HPDE6-E6E7 (cell line): ENCODE data around the gene DDOST.
"Not testable (repeated sequence)": the region's sequence is repeated elsewhere in the genome, so short reads cannot be mapped to it uniquely, and the experiment has no call there.

Experiments used
- DNase-seq: peaks from one replicate; pipeline ENCODE4 v3.0.0; 2011; ENCODE audit warnings: missing footprints; ENCODE audit errors: extremely low spot score

DDOST gene

GRCh38 chr1:20691872-20692271, 30.7 kb upstream of the DDOST start:
- DNase-seq, result no peak

GRCh38 chr1:20689645-20690056, 28.5 kb upstream of the DDOST start:
- DNase-seq, result no peak

GRCh38 chr1:20686883-20687725, 25.9 kb upstream of the DDOST start:
- no peak for DNase-seq

GRCh38 chr1:20685741-20686140, 24.6 kb upstream of the DDOST start:
- DNase-seq, result no peak

- DNase-seq, result no peak
These were observed 24.0 kb upstream of the DDOST start for GRCh38 chr1:20685099-20685662.

GRCh38 chr1:20684651-20685050, 23.5 kb upstream of the DDOST start:
- no peak for DNase-seq

- DNase-seq, result no peak
These were observed 23.0 kb upstream of the DDOST start for GRCh38 chr1:20684050-20684620.

- DNase-seq, result no peak
These were observed 22.4 kb upstream of the DDOST start for GRCh38 chr1:20683614-20684013.

GRCh38 chr1:20682571-20683236, 21.5 kb upstream of the DDOST start:
- no peak for DNase-seq

- no peak for DNase-seq
These were observed 20.8 kb upstream of the DDOST start for GRCh38 chr1:20681999-20682398.

- no peak for DNase-seq
These were observed 19.1 kb upstream of the DDOST start for GRCh38 chr1:20680269-20680668.

GRCh38 chr1:20678599-20678998, 17.4 kb upstream of the DDOST start:
- no peak for DNase-seq

- DNase-seq, result not testable (repeated sequence)
These were observed 12.5 kb upstream of the DDOST start for GRCh38 chr1:20673626-20674025.

GRCh38 chr1:20672265-20672632, 11.1 kb upstream of the DDOST start:
- DNase-seq, result no peak

GRCh38 chr1:20670936-20671335, 9.8 kb upstream of the DDOST start:
- no peak for DNase-seq

GRCh38 chr1:20668581-20668980, 7.4 kb upstream of the DDOST start:
- DNase-seq, result no peak

- no peak for DNase-seq
These were observed 5.6 kb upstream of the DDOST start for GRCh38 chr1:20666804-20667203.

GRCh38 chr1:20666146-20666545, 5.0 kb upstream of the DDOST start:
- no peak for DNase-seq

GRCh38 chr1:20665726-20666125, 4.6 kb upstream of the DDOST start:
- DNase-seq, result no peak

- no peak for DNase-seq
These were observed 3.0 kb upstream of the DDOST start for GRCh38 chr1:20663969-20664715.

GRCh38 chr1:20663365-20663764, 2.2 kb upstream of the DDOST start:
- DNase-seq, result no peak

- DNase-seq, result no peak
These were observed 924 bp upstream of the DDOST start for GRCh38 chr1:20662110-20662475.
